UCSD-AML1 (cell line): ENCODE results near the gene DNAH5.
"Not testable (repeated sequence)": the region's sequence is repeated elsewhere in the genome, so short reads cannot be mapped to it uniquely, and the experiment has no call there.

Source experiments
- DNase-seq: peaks from one replicate; lab custom pipeline; 2025; ENCODE audit not compliant: unreplicated experiment; lab: John Stamatoyannopoulos, UW

DNAH5 gene

GRCh38 chr5:13944560-13945199 is at the start of gene DNAH5:
DNAH5 (minus strand) TSS chr5:13944688; CDS start chr5:13944438, 250 bp downstream.
- DNase-seq: no peak

DNA sequence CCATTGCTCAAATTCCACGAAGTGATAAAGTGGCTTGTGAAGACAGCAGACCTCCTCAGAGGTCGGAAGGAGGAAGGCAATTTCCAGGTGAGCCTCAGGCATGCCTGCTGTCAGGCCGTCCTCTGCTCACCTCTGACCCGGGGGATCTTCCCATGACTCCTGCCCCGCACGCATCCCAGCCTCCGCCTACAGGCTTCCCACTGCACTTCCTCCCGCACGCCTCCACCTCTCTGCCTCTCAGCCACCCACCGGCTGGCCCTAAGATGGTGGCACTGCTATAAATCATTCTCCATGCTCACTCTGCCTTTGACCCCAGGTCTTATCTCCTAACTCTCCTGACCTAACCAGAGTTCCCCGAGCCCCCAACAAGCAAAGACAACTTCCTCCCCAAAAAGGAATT is 49.4 kb upstream of the DNAH5 start:
- no peak for DNase-seq

GRCh38 chr5:13992795-13993194 is 48.3 kb upstream of the DNAH5 start:
- DNase-seq: no peak

DNA sequence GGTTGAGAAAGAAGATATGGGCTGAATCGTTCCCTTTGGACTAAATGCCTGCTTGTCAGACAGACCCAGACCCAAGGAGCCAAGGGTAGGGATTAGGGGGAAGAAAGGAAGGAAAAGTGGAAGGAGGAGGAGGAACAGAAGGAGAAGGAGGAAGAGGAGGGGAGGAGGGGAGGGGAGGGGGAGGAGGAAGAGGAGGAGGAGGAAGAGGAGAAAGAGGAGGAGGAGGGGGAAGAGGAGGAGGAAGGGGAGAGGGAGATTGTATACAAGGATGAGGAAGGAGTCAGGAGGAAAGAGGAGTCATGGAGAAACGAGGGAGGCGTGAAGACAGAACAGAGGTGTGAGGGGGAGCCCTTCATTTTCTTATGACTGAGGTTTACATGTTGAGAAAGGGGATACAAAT is 46.9 kb upstream of the DNAH5 start:
- no peak for DNase-seq

GRCh38 chr5:13990896-13991295 is 46.4 kb upstream of the DNAH5 start:
- DNase-seq: no peak

- no peak for DNase-seq
Observed at GRCh38 chr5:13989832-13990231, 45.3 kb upstream of the DNAH5 start.

- peak; percentile 11 for DNase-seq
Observed at GRCh38 chr5:13987843-13988464, 43.5 kb upstream of the DNAH5 start.

GRCh38 chr5:13985731-13986418 is 41.4 kb upstream of the DNAH5 start:
- no peak for DNase-seq

- DNase-seq: not testable (repeated sequence)
Observed at GRCh38 chr5:13984888-13985287, 40.4 kb upstream of the DNAH5 start.

DNA sequence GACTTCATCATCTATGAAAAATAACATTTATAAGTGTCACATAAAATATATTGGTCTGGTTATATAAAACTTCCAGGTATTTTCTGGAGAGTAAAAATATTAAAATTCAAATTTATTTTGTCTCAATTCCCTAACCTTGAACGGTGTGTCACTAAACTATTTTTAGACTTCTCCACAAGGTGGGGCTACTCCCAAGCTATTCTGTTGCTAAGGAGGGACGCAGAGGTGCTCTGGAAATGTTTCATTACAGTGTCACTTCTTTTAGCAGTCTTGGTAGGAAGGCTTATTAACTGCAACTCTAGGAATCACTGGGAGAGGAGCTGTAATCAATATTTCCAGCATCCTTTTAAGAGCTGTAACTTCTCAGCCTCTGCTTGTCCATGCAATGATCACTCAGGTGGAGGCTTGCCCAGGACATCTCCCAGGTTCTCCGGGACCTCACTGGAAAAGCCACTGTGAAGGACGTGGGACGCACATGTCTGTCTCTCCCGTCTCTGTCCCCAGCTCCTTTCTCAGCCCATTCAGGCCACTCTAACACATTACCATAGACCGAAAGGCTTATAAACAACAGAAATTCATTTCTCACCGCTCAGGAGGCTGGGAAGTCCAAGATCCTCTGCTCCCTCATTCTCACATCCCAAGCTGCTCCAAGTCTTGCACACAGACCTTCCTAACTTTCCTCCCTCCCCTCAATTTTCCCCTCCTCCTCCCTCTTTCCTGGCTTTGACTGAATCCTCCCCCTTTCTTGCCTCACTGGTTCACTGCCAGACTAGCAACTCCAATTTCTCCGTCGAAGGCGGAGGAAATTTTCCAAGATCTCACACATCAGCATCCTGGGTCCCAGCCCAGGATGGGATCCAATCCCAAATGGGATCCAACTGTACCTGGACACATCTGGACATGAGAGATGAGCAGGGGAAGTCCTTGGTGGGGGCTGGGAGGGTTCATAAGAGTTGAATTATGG is 32.7 kb upstream of the DNAH5 start:
- no peak for DNase-seq

DNA sequence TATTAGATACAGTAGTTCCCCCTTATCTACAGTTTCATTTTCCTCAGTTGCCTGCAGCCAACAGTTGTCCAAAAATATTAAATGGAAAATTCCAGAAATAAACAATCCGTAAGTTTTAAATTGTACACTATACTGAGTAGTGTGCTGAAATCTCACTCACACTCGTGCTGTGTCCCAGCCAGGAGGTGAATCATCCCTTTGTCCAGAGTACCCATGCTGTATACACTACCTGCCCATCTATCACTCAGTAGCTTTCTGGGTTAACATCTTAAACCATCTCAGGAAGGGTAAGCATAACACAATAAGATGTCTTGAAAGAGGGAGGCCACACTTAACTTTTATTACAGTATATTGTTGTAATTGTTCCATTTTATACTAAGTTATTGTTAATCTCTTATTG is 31.7 kb upstream of the DNAH5 start:
- no peak for DNase-seq

- no peak for DNase-seq
Observed at GRCh38 chr5:13975246-13975645, 30.8 kb upstream of the DNAH5 start.

- DNase-seq: no peak
Observed at GRCh38 chr5:13973724-13974123, 29.2 kb upstream of the DNAH5 start.

- no peak for DNase-seq
Observed at GRCh38 chr5:13972029-13972428, 27.5 kb upstream of the DNAH5 start.

- DNase-seq: no peak
Observed at GRCh38 chr5:13957032-13957645, 12.7 kb upstream of the DNAH5 start.

DNA sequence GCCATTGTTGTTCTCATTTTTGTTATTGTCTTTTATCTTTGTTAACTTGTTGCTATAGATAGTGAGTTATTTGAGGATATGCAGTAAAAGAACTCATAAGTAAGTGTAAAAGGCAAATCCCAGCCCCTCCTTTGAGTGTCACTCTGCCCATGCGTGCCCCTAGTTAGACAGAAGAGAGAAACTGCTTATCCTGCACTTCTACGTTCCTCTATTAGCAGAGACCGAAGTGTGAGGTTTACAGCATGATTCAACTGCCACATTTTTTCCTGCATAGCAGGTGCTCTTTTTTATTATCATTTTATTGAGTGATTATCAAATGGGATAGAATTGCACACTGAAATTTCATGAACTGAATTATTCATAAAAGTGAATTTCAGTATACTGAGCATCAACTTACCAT is 12.0 kb upstream of the DNAH5 start:
- no peak for DNase-seq

DNA sequence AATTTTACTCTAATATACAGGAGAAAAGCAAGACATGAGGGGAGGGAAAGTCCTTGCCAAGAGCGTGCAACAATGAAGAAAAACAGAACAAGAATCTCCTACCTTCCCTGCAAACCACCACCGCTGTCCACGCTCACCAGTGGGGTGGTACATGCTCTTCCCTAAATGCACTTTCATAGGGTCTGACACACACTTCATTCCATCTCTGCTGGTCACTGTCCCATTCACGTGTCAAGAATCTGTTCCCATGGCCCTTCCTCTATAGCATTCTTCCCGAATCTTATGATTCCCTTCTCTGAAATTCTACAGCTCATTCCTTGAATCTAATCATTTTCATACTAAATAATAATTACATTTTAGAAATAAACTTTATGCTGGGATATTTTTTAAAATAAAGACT is 11.4 kb upstream of the DNAH5 start:
- DNase-seq: no peak

DNA sequence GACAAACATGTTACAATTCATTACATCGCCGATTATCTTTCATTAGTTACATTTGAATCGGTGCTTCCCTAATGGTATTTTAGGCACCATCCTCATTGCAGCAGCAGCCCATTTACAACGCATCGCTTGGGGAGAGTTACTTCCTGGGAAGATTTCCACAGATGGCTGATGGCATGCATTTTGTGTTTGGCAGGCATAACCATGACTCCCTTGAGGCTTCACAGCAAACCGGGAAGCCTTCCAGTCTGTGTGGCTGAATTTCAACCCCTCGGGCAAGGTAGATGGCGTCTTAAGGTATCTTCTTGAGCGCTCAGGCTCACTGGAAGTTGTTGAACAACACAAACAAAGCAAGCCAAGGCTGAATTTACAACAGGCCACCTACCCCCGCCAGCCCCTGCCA is 1.6 kb upstream of the DNAH5 start:
- DNase-seq: no peak

GRCh38 chr5:13945271-13945670 is 783 bp upstream of the DNAH5 start:
- no peak for DNase-seq

- DNase-seq: no peak
Observed at GRCh38 chr5:13943676-13944075, 812 bp downstream of the DNAH5 start.

DNA sequence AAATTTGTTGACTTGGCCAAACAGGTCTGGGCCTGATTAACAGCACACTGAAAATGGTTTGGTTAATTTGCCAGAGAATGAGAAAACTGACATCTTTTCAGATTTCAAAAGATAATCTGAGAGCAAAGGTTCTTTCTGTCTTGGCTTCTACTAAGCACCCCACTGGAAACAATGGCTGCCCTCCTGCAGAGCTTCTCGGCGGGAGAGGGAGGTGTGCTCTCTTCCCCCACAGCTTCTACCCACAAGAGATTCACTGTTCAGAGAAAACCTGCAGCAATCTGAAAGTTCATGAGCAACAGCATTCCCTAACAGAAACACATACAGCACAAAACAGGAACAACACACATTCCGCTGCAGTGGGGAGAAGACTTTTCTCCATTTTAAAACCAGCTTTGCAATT is 3.0 kb downstream of the DNAH5 start:
- no peak for DNase-seq
